Astrocyte of the spinal cord (primary cell): ENCODE data around the gene CD276.

Experiments used
- DNase-seq: peaks from one replicate; pipeline ENCODE4 v3.0.0; 2011; ENCODE audit warnings: low read depth, low spot score
- H3K4me3 ChIP-seq: 2 replicates; pipeline ENCODE4 v1.5.1; 2011; ENCODE audit warnings: low read depth, mild to moderate bottlenecking, low read length, moderate library complexity
- CTCF ChIP-seq: IDR thresholded peaks from 2 replicates; pipeline ENCODE4 v1.5.1; 2012; ENCODE audit warnings: low read depth, mild to moderate bottlenecking, low read length, inconsistent platforms
- in situ Hi-C: cut with HindIII; loops from 2 replicates; pipeline ENCODE4 v1.10.0; 2017; ENCODE audit warnings: low sequenced_read_pairs

The CD276 gene

GRCh38 chr15:73678498-73678897, 5.7 kb upstream of the CD276 start:
- no peak for TF ChIP-seq CTCF
- no peak for DNase-seq
- in situ Hi-C loops = no loop called here
- H3K4me3 ChIP-seq = no peak overlapping the region

- in situ Hi-C loops = no loop called here
- no peak for TF ChIP-seq CTCF
- H3K4me3 ChIP-seq = no peak overlapping the region
- DNase-seq = no peak
Observed at GRCh38 chr15:73679180-73679579, 5.0 kb upstream of the CD276 start.

GRCh38 chr15:73679964-73680363, 4.2 kb upstream of the CD276 start:
- H3K4me3 ChIP-seq = no peak overlapping the region
- no peak for DNase-seq
- in situ Hi-C loops = no loop called here
- no peak for TF ChIP-seq CTCF

GRCh38 chr15:73680549-73680948, 3.6 kb upstream of the CD276 start:
- no peak for TF ChIP-seq CTCF
- no peak for DNase-seq
- in situ Hi-C loops = no loop called here
- no peak overlapping the region for H3K4me3 ChIP-seq

- in situ Hi-C loops = no loop called here
Observed at GRCh38 chr15:73681063-73681462, 3.1 kb upstream of the CD276 start.

GRCh38 chr15:73681856-73682599, 2.2 kb upstream of the CD276 start:
- no peak for DNase-seq
- no peak overlapping the region for H3K4me3 ChIP-seq
- in situ Hi-C loops = no loop called here
- no peak for TF ChIP-seq CTCF

More at GRCh38 chr15:73681063-73681462, 3.1 kb upstream of the CD276 start:
- no peak for DNase-seq
- no peak for TF ChIP-seq CTCF
- H3K4me3 ChIP-seq = no peak overlapping the region
